ENCODE results near the gene KREMEN2.

KREMEN2 gene

GRCh38 chr16:3003582-3004270, 39.7 kb downstream of the KREMEN2 start:
- DNase-seq (ENCODE audit: low read depth, low spot score): peak; percentile 100

- DNase-seq (ENCODE audit: low read depth, low spot score): no peak
These were observed 40.2 kb downstream of the KREMEN2 start for GRCh38 chr16:3004319-3004718.

GRCh38 chr16:3004781-3005284, 40.8 kb downstream of the KREMEN2 start:
- DNase-seq (ENCODE audit: low read depth, low spot score): peak; percentile 73

- DNase-seq (ENCODE audit: low read depth, low spot score): no peak
These were observed 43.2 kb downstream of the KREMEN2 start for GRCh38 chr16:3007059-3007956.

- DNase-seq (ENCODE audit: low read depth, low spot score): peak; percentile 98
These were observed 44.0 kb downstream of the KREMEN2 start for GRCh38 chr16:3007957-3008689.

- DNase-seq (ENCODE audit: low read depth, low spot score): no peak
These were observed 44.6 kb downstream of the KREMEN2 start for GRCh38 chr16:3008690-3009037.

GRCh38 chr16:3009568-3010390, 45.7 kb downstream of the KREMEN2 start:
- DNase-seq (ENCODE audit: low read depth, low spot score): peak; percentile 98

GRCh38 chr16:3010510-3010909, 46.4 kb downstream of the KREMEN2 start:
- no peak for DNase-seq (ENCODE audit: low read depth, low spot score)

- DNase-seq (ENCODE audit: low read depth, low spot score): no peak
These were observed 48.2 kb downstream of the KREMEN2 start for GRCh38 chr16:3012246-3012645.

GRCh38 chr16:3012828-3013420, 48.8 kb downstream of the KREMEN2 start, which contains the start of gene CLDN9:
TSS of gene CLDN9 (plus strand) at chr16:3012923. CDS start at chr16:3013363, 440 bp downstream.
- peak; percentile 78 for DNase-seq (ENCODE audit: low read depth, low spot score)

GRCh38 chr16:3013491-3013951, 49.4 kb downstream of the KREMEN2 start:
- peak; percentile 68 for DNase-seq (ENCODE audit: low read depth, low spot score)

GRCh38 chr16:3013998-3014690, 50.1 kb downstream of the KREMEN2 start:
- no peak for DNase-seq (ENCODE audit: low read depth, low spot score)

GRCh38 chr16:3014971-3015370, 50.9 kb downstream of the KREMEN2 start:
- DNase-seq (ENCODE audit: low read depth, low spot score): no peak

GRCh38 chr16:3015865-3016521, 51.9 kb downstream of the KREMEN2 start:
- DNase-seq (ENCODE audit: low read depth, low spot score): no peak

GRCh38 chr16:3017344-3017743, 53.3 kb downstream of the KREMEN2 start:
- no peak for DNase-seq (ENCODE audit: low read depth, low spot score)
